ENCODE measurements around the gene OR13C5.

OR13C5 gene

GRCh38 chr9:104556830-104557634 lies 42.2 kb downstream of the OR13C5 start:
- no peaks in the 10 kb centered on the region for H3K27me3 ChIP-seq (ENCODE audit: control insufficient read depth in 2 of 2, insufficient read depth in 2 of 2, low read length in 2 of 2)
- H3K9me3 ChIP-seq (ENCODE audit: control insufficient read depth in 2 of 2, low read length in 2 of 2), result no peaks in the 10 kb centered on the region
- no peak overlapping the region for H3K9ac ChIP-seq (ENCODE audit: low read depth in 1 of 2, low read length in 2 of 2)
- no peak overlapping the region for H3K27ac ChIP-seq (ENCODE audit: low read depth in 2 of 2, low read length in 2 of 2)
- H3K4me1 ChIP-seq (ENCODE audit: control insufficient read depth in 2 of 2, insufficient read depth in 2 of 2, low read length in 2 of 2), result no peaks in the 10 kb centered on the region
- H3K36me3 ChIP-seq (ENCODE audit: control insufficient read depth in 2 of 2, insufficient read depth in 2 of 2, low read length in 2 of 2), result no peaks in the 10 kb centered on the region
- H3K4me3 ChIP-seq (ENCODE audit: low read length in 2 of 2), result no peak overlapping the region

DNA sequence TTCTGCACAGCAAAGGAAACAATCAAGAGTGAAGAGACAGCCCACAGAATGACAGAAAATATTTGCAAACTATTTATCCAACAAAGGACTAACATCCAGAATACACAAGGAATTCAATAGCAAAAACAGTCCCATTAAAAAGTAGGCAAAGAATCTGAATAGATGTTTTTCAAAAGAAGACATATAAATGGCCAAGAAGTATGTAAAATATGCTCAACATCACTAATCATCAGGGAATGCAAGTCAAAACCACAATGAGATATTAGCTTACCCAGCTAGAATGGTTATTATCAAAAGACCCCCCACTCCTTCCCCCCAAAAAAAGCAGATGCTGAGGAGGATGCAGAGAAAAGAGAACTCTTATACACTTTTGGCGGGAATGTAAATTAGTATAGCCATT lies 43.7 kb downstream of the OR13C5 start:
- no peak overlapping the region for H3K4me3 ChIP-seq (ENCODE audit: low read length in 2 of 2)
- no peaks in the 10 kb centered on the region for H3K9me3 ChIP-seq (ENCODE audit: control insufficient read depth in 2 of 2, low read length in 2 of 2)
- no peaks in the 10 kb centered on the region for H3K27me3 ChIP-seq (ENCODE audit: control insufficient read depth in 2 of 2, insufficient read depth in 2 of 2, low read length in 2 of 2)
- no peaks in the 10 kb centered on the region for H3K4me1 ChIP-seq (ENCODE audit: control insufficient read depth in 2 of 2, insufficient read depth in 2 of 2, low read length in 2 of 2)
- no peak overlapping the region for H3K9ac ChIP-seq (ENCODE audit: low read depth in 1 of 2, low read length in 2 of 2)
- no peaks in the 10 kb centered on the region for H3K36me3 ChIP-seq (ENCODE audit: control insufficient read depth in 2 of 2, insufficient read depth in 2 of 2, low read length in 2 of 2)
- no peak overlapping the region for H3K27ac ChIP-seq (ENCODE audit: low read depth in 2 of 2, low read length in 2 of 2)

GRCh38 chr9:104553261-104553660 lies 46.0 kb downstream of the OR13C5 start:
- no peaks in the 10 kb centered on the region for H3K27me3 ChIP-seq (ENCODE audit: control insufficient read depth in 2 of 2, insufficient read depth in 2 of 2, low read length in 2 of 2)
- no peaks in the 10 kb centered on the region for H3K4me1 ChIP-seq (ENCODE audit: control insufficient read depth in 2 of 2, insufficient read depth in 2 of 2, low read length in 2 of 2)
- no peaks in the 10 kb centered on the region for H3K36me3 ChIP-seq (ENCODE audit: control insufficient read depth in 2 of 2, insufficient read depth in 2 of 2, low read length in 2 of 2)
- no peaks in the 10 kb centered on the region for H3K9me3 ChIP-seq (ENCODE audit: control insufficient read depth in 2 of 2, low read length in 2 of 2)
- H3K27ac ChIP-seq (ENCODE audit: low read depth in 2 of 2, low read length in 2 of 2), result no peak overlapping the region
- no peak overlapping the region for H3K4me3 ChIP-seq (ENCODE audit: low read length in 2 of 2)
- no peak overlapping the region for H3K9ac ChIP-seq (ENCODE audit: low read depth in 1 of 2, low read length in 2 of 2)
